ENCODE results near the gene KRIT1. TPM values are rescaled to one million over a fixed set of nuclear protein-coding genes. Genes with fewer than 3 reads are reported as not detected.
A peak's percentile ranks its signal among the peaks of the same experiment; 100 is the strongest.
"Not testable (repeated sequence)": the region's sequence is repeated elsewhere in the genome, so short reads cannot be mapped to it uniquely, and the experiment has no call there.

Gene KRIT1
- total RNA-seq, 1 donor from 2014 or later: 43.5 TPM

DNA sequence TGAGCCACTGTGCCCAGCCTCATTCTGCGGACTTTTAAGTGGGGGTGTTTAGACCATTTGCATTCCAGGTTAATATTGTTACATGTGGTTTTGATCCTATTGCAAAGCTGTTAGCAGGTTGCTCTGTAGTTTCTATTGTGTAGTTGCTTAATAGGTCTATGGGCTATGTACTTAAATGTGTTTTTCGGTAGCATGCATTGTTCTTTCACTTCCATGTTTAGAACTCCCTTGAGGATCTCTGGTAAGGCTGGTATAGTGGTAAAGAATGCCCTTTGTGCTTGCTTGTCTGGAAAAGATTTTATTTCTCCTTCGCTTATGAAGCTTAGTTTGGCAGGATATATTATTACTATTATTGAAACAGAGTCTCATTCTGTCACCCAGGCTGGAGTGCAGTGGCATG lies 53.4 kb downstream of the KRIT1 start:
- Mint-ChIP-seq H3K27me3 (no peaks in the 10 kb centered on the region), H3K4me3 (no peak overlapping the region), H3K4me1 (ENCODE audit: unreplicated experiment) (no peaks in the 10 kb centered on the region), H3K9me3 (peaks cover 18% of the 10 kb centered on the region), H3K36me3 (peaks cover 33% of the 10 kb centered on the region), H3K27ac (no peak overlapping the region)
- no peak for DNase-seq (ENCODE audit: extremely low spot score, unreplicated experiment)
- TF ChIP-seq, protein P1, sequence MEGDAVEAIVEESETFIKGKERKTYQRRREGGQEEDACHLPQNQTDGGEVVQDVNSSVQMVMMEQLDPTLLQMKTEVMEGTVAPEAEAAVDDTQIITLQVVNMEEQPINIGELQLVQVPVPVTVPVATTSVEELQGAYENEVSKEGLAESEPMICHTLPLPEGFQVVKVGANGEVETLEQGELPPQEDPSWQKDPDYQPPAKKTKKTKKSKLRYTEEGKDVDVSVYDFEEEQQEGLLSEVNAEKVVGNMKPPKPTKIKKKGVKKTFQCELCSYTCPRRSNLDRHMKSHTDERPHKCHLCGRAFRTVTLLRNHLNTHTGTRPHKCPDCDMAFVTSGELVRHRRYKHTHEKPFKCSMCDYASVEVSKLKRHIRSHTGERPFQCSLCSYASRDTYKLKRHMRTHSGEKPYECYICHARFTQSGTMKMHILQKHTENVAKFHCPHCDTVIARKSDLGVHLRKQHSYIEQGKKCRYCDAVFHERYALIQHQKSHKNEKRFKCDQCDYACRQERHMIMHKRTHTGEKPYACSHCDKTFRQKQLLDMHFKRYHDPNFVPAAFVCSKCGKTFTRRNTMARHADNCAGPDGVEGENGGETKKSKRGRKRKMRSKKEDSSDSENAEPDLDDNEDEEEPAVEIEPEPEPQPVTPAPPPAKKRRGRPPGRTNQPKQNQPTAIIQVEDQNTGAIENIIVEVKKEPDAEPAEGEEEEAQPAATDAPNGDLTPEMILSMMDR (conservative IDR thresholded peaks at IDR 0.05): no peak

DNA sequence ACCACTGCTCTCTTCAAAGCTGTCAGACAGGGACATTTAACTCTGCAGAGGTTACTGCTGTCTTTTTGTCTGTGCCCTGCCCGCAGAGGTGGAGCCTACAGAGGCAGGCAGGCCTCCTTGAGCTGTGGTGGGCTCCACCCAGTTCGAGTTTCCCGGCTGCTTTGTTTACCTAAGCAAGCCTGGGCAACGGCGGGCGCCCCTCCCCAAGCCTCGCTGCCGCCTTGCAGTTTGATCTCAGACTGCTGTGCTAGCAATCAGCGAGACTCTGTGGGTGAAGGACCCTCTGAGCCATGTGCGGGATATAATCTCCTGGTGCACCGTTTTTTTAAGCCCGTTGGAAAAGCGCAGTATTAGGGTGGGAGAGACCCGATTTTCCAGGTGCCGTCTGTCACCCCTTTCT lies 56.5 kb downstream of the KRIT1 start:
- H3K4me3 Mint-ChIP-seq; H3K27me3 Mint-ChIP-seq; H3K27ac Mint-ChIP-seq; H3K4me1 Mint-ChIP-seq (ENCODE audit: unreplicated experiment); DNase-seq (ENCODE audit: extremely low spot score, unreplicated experiment): not testable (repeated sequence)
- peaks cover 18% of the 10 kb centered on the region for H3K9me3 Mint-ChIP-seq
- H3K36me3 Mint-ChIP-seq: peaks cover 18% of the 10 kb centered on the region

DNA sequence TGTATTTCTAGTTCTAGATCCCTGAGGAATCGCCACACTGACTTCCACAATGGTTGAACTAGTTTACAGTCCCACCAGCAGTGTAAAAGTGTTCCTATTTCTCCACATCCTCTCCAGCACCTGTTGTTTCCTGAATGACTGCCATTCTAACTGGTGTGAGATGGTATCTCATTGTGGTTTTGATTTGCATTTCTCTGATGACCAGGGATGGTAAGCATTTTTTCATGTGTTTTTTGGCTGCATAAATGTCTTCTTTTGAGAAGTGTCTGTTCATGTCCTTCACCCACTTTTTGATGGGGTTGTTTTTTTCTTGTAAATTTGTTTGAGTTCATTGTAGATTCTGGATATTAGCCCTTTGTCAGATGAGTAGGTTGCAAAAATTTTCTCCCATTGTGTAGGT lies 61.4 kb downstream of the KRIT1 start:
- H3K4me3 Mint-ChIP-seq; DNase-seq (ENCODE audit: extremely low spot score, unreplicated experiment); H3K36me3 Mint-ChIP-seq; H3K27me3 Mint-ChIP-seq; H3K9me3 Mint-ChIP-seq; H3K27ac Mint-ChIP-seq; H3K4me1 Mint-ChIP-seq (ENCODE audit: unreplicated experiment): not testable (repeated sequence)

DNA sequence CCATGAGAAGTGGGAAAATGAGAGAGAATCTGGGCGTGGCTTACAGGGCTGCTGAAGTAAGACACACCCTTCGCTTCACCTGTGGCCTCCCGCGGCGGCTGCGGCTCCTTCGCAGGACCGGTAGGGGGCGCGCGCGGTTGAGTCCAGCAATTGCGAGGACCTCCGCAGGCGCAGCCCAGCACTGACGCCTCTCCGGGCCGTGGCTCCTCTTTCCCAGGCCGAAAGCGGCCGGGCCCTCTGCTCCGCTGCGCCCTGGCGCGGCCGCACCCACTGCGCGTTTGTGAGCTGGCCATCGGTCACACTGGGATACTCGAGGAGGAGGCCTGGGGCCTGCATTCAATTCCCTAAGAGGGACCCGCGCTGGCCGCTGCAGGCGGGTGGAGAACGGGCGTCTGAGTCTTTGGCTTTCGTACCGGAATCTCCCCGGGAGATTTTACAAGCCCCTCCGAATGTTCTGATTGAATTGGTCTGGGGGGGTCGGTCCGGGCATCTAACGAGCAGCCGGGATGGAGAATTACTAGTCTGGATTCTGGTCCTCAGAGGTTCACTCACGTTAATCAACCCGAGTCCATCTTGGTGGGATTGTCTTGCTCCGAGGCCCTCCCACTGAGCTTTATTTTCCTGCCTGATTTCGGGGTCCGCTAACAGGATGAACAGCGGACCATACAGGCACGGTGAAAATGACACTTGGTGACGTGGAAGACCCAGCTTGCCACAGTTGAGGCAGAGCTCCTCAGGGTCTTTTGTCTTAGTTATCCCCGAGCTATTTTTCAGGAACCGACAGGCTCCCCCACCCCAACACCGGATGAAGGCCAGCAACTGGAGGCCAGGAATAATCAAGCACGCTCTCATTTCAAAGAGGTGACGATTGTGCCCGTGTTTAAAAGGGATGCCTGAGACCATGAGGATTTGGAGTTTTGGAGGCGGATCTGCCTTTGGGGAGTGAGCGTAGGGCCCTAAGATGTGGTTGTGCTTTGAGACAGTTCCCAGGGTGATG lies 66.5 kb downstream of the KRIT1 start, which contains the start of gene LRRD1:
Gene LRRD1 (minus strand): TSS at position 215 of the 997 bp plus-strand sequence. CDS start 13,940 bp downstream, outside the sequence.
- peak within 1 kb of the TSS; percentile 39 for H3K27ac Mint-ChIP-seq
- TF ChIP-seq, protein P1 (conservative IDR thresholded peaks at IDR 0.05): peak; percentile 97
- no peaks in the 10 kb centered on the region for H3K9me3 Mint-ChIP-seq
- H3K36me3 Mint-ChIP-seq: no peaks in the 10 kb centered on the region
- peak within 1 kb of the TSS; percentile 83 for H3K4me3 Mint-ChIP-seq
- no peaks in the 10 kb centered on the region for H3K27me3 Mint-ChIP-seq
- H3K4me1 Mint-ChIP-seq (ENCODE audit: unreplicated experiment): peaks cover 10% of the 10 kb centered on the region
- peak; percentile 92 for DNase-seq (ENCODE audit: extremely low spot score, unreplicated experiment)

DNA sequence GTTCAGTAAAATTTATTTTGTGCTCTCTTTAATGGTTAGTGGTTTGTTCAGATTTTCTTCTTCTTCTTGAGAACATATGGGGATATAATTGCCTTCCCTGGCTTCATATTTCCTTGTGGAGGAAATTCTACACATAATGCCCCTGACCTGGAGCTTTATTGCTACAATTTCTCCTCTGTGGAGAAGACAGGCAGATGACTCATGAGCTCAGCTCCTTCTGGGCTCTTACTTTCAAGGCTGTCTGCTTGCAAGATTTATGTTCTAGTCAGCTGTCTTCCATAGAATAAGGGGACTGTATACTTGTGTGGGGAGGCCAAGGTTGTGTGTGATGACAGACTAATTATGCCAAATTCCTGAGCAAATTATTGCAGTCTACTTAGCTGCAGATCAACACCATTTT lies 68.4 kb downstream of the KRIT1 start:
- TF ChIP-seq, protein P1 (conservative IDR thresholded peaks at IDR 0.05): no peak
- Mint-ChIP-seq H3K36me3 (no peaks in the 10 kb centered on the region), H3K27me3 (no peaks in the 10 kb centered on the region), H3K4me1 (ENCODE audit: unreplicated experiment) (peaks cover 10% of the 10 kb centered on the region), H3K4me3 (peak overlapping the region; percentile 17), H3K27ac (no peak overlapping the region), H3K9me3 (no peaks in the 10 kb centered on the region)
- no peak for DNase-seq (ENCODE audit: extremely low spot score, unreplicated experiment)

DNA sequence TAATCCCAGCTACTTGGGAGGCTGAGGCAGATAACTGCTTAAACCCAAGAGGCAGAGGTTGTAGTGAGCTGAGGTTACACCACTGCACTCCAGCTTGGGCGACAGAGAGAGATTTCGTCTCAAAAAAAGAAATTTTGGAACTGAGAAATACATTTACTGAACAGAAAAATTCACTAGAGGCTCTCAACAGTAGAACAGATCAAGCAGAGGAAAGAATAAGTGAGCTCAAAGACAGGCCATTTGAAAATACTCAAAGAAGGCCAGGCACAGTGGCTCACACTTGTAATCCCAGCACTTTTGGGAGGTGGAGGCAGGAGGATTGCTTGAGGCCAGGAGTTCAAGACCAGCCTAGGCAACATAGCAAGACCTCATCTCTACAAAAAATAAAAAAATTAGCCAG lies 76.2 kb downstream of the KRIT1 start:
- not testable (repeated sequence) for DNase-seq (ENCODE audit: extremely low spot score, unreplicated experiment); H3K9me3 Mint-ChIP-seq; H3K27ac Mint-ChIP-seq; H3K4me1 Mint-ChIP-seq (ENCODE audit: unreplicated experiment); H3K36me3 Mint-ChIP-seq; H3K4me3 Mint-ChIP-seq; H3K27me3 Mint-ChIP-seq

DNA sequence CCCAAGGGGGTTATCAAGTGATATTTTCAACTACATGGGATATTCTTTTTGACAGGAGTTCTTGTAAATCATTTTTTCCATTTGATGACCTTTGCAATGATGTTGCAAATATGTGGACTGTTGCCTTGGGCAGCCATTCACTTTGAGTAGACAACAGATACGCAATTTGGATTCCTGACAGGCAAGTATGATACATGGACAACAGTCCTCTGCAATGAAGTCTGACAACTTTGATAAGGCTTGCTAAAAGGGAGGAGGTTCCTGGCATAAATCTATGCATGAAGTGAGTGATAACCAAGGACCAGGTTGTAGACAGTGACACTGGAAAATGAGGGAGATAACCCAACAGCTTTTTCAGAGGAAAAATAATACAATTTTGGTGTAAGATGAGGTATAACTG lies 84.4 kb downstream of the KRIT1 start:
- TF ChIP-seq, protein P1 (conservative IDR thresholded peaks at IDR 0.05): no peak
- no peak for DNase-seq (ENCODE audit: extremely low spot score, unreplicated experiment)
- H3K4me3 Mint-ChIP-seq: no peak overlapping the region
- H3K4me1 Mint-ChIP-seq (ENCODE audit: unreplicated experiment): no peaks in the 10 kb centered on the region
- peaks cover 4% of the 10 kb centered on the region for H3K27me3 Mint-ChIP-seq
- no peaks in the 10 kb centered on the region for H3K36me3 Mint-ChIP-seq
- H3K27ac Mint-ChIP-seq: no peak overlapping the region
- H3K9me3 Mint-ChIP-seq: peaks cover 3% of the 10 kb centered on the region
